ENCODE data around the gene BPTF.

The BPTF gene

DNA sequence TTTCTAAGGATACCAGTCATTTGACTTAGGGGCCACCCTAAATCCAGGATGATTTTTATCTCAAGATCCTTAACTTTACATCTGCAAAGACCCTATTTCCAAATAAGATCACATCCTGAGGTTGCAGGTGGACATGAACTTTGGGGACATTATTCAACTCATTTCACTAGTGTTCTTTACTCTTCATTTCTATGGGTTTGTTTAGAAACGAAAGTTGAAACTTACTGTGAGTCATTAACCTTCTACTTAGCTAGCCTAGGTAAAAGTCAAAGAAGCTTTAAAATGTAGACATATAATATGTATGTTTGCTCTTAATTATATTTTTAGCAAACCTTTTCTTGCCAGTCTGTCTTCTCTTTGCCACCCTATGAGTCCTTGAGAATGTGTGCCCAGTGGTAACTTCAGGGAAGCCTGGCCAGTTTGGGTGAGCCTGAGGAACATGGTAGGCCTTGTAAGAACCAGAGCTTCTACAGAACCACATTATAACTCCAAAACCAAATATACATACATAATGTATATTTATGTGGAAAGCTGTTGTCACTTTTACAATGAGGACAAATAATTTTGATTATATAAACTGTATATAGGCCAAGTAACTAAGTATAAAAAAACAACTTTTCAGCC lies 38.4 kb downstream of the BPTF start:
- no peak overlapping the region for H3K4me3 ChIP-seq (ENCODE audit: insufficient read depth, low read length, poor library complexity, severe bottlenecking)
- peaks cover 9% of the 10 kb centered on the region; the same call in 1 of the 2 replicates for H3K36me3 ChIP-seq (ENCODE audit: low read length)
- no peak overlapping the region for H3K9ac ChIP-seq (ENCODE audit: low read length)
- H4K20me1 ChIP-seq (ENCODE audit: low read depth, low read length), result peaks cover 28% of the 10 kb centered on the region; the same call in 1 of the 2 replicates
- no peak for TF ChIP-seq EZH2phosphoT487 (conservative IDR thresholded peaks at IDR 0.05; ENCODE audit: low read length)
- TF ChIP-seq, protein P1, sequence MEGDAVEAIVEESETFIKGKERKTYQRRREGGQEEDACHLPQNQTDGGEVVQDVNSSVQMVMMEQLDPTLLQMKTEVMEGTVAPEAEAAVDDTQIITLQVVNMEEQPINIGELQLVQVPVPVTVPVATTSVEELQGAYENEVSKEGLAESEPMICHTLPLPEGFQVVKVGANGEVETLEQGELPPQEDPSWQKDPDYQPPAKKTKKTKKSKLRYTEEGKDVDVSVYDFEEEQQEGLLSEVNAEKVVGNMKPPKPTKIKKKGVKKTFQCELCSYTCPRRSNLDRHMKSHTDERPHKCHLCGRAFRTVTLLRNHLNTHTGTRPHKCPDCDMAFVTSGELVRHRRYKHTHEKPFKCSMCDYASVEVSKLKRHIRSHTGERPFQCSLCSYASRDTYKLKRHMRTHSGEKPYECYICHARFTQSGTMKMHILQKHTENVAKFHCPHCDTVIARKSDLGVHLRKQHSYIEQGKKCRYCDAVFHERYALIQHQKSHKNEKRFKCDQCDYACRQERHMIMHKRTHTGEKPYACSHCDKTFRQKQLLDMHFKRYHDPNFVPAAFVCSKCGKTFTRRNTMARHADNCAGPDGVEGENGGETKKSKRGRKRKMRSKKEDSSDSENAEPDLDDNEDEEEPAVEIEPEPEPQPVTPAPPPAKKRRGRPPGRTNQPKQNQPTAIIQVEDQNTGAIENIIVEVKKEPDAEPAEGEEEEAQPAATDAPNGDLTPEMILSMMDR (IDR thresholded peaks at IDR 0.05; ENCODE audit: insufficient read depth, low read length, poor library complexity, severe bottlenecking), result no peak
- no peaks in the 10 kb centered on the region for H3K9me3 ChIP-seq (ENCODE audit: insufficient read depth, low read length)
- peaks cover 99% of the 10 kb centered on the region for H3K79me2 ChIP-seq (ENCODE audit: insufficient read depth, low read length)
- H2AFZ ChIP-seq (ENCODE audit: low read depth, low read length, severe bottlenecking), result no peak overlapping the region
- no peaks in the 10 kb centered on the region for H3K9me2 ChIP-seq (replicated peaks; ENCODE audit: insufficient read depth, low read length)
- peaks cover 16% of the 10 kb centered on the region; the same call in 1 of the 2 replicates for H3F3A ChIP-seq (ENCODE audit: insufficient read depth)
- no peak overlapping the region for H3K4me2 ChIP-seq (ENCODE audit: low read depth, low read length, poor library complexity, severe bottlenecking)
- H3K27ac ChIP-seq (ENCODE audit: low read depth, low read length), result no peak overlapping the region
- no peaks in the 10 kb centered on the region for H3K27me3 ChIP-seq (ENCODE audit: low read length)

DNA sequence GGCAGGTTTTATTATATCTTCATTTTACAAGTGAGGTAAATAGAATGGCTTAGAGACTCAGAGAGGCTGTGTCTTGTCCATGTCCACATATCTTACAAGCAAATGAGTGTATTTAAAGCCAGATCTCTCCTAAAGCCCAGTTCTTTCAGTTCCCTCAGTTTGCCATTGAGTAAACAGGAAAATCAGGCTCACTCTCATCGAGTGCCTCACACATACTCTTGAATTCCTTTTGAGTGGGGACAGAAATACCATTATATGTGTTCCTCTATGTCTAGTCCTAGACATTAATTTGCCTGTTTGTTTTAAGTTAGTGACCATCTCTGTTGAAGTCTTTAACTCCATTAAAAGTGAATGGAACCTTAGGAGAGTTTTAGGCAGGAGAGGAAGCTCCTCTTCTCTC lies 40.1 kb downstream of the BPTF start:
- Histone ChIP-seq H3K79me2 (ENCODE audit: insufficient read depth, low read length) (peaks cover 97% of the 10 kb centered on the region), H3K4me2 (ENCODE audit: low read depth, low read length, poor library complexity, severe bottlenecking) (no peak overlapping the region), H3K27ac (ENCODE audit: low read depth, low read length) (no peak overlapping the region), H3K9me2 (replicated peaks; ENCODE audit: insufficient read depth, low read length) (no peaks in the 10 kb centered on the region), H3K9ac (ENCODE audit: low read length) (no peak overlapping the region), H3K4me3 (ENCODE audit: insufficient read depth, low read length, poor library complexity, severe bottlenecking) (no peak overlapping the region), H3K27me3 (ENCODE audit: low read length) (no peaks in the 10 kb centered on the region), H3K9me3 (ENCODE audit: insufficient read depth, low read length) (no peaks in the 10 kb centered on the region), H2AFZ (ENCODE audit: low read depth, low read length, severe bottlenecking) (no peak overlapping the region), H3F3A (ENCODE audit: insufficient read depth) (peaks cover 11% of the 10 kb centered on the region; the same call in 1 of the 2 replicates), H3K36me3 (ENCODE audit: low read length) (peaks cover 13% of the 10 kb centered on the region; the same call in 1 of the 2 replicates), H4K20me1 (ENCODE audit: low read depth, low read length) (peaks cover 21% of the 10 kb centered on the region; the same call in 1 of the 2 replicates)
- TF ChIP-seq, protein P1 (IDR thresholded peaks at IDR 0.05; ENCODE audit: insufficient read depth, low read length, poor library complexity, severe bottlenecking), result no peak
- no peak for TF ChIP-seq EZH2phosphoT487 (conservative IDR thresholded peaks at IDR 0.05; ENCODE audit: low read length)

DNA sequence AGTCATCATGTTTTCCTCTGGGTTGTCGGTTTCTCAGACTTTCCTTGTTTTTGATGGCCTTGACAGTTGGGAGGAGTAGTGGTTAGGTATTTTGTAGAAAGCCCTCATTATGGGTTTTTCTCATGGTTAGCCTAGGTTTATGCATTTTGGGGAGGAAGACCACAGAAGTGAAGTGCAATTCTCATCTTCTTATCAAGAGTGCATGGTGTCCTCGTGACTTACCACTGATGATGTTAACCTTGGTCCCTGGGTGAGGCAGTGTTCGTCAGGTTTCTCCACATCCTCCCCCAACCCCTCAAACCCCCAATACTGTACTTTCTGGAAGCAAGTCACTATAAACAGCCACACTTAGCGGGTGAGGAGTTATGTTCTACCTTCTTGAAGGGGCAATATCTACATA lies 42.3 kb downstream of the BPTF start:
- no peak overlapping the region for H3K4me2 ChIP-seq (ENCODE audit: low read depth, low read length, poor library complexity, severe bottlenecking)
- peaks cover 92% of the 10 kb centered on the region for H3K79me2 ChIP-seq (ENCODE audit: insufficient read depth, low read length)
- no peaks in the 10 kb centered on the region for H3K9me2 ChIP-seq (replicated peaks; ENCODE audit: insufficient read depth, low read length)
- peaks cover 13% of the 10 kb centered on the region; the same call in 1 of the 2 replicates for H3K36me3 ChIP-seq (ENCODE audit: low read length)
- H3K4me3 ChIP-seq (ENCODE audit: insufficient read depth, low read length, poor library complexity, severe bottlenecking), result no peak overlapping the region
- H2AFZ ChIP-seq (ENCODE audit: low read depth, low read length, severe bottlenecking), result no peak overlapping the region
- peaks cover 13% of the 10 kb centered on the region; the same call in 1 of the 2 replicates for H4K20me1 ChIP-seq (ENCODE audit: low read depth, low read length)
- TF ChIP-seq, protein P1 (IDR thresholded peaks at IDR 0.05; ENCODE audit: insufficient read depth, low read length, poor library complexity, severe bottlenecking), result no peak
- no peak for TF ChIP-seq EZH2phosphoT487 (conservative IDR thresholded peaks at IDR 0.05; ENCODE audit: low read length)
- peaks cover 9% of the 10 kb centered on the region; the same call in 1 of the 2 replicates for H3F3A ChIP-seq (ENCODE audit: insufficient read depth)
- no peaks in the 10 kb centered on the region for H3K27me3 ChIP-seq (ENCODE audit: low read length)
- H3K27ac ChIP-seq (ENCODE audit: low read depth, low read length), result no peak overlapping the region
- no peaks in the 10 kb centered on the region for H3K9me3 ChIP-seq (ENCODE audit: insufficient read depth, low read length)
- no peak overlapping the region for H3K9ac ChIP-seq (ENCODE audit: low read length)

All from SU-DHL-6 (cell line).